ENCODE measurements around the gene MRPS34.

MRPS34 gene

GRCh38 chr16:1745181-1745899, 27.6 kb downstream of the MRPS34 start:
- Histone ChIP-seq H3K36me3 (ENCODE audit: control insufficient read depth, insufficient read depth, low read length) (peaks cover 28% of the 10 kb centered on the region), H3K4me3 (replicated peaks; ENCODE audit: low read depth, low read length) (no peak overlapping the region), H3K27me3 (replicated peaks; ENCODE audit: control insufficient read depth, insufficient read depth, low read length) (no peaks in the 10 kb centered on the region)
- no peak for TF ChIP-seq CTCF (IDR thresholded peaks at IDR 0.05; ENCODE audit: insufficient read depth, low read length, poor library complexity, severe bottlenecking)
- no peak for DNase-seq (ENCODE audit: extremely low read depth, insufficient read length)

- no peak for TF ChIP-seq CTCF (IDR thresholded peaks at IDR 0.05; ENCODE audit: insufficient read depth, low read length, poor library complexity, severe bottlenecking)
- H3K36me3 ChIP-seq (ENCODE audit: control insufficient read depth, insufficient read depth, low read length): peaks cover 28% of the 10 kb centered on the region
- no peak for DNase-seq (ENCODE audit: extremely low read depth, insufficient read length)
- H3K27me3 ChIP-seq (replicated peaks; ENCODE audit: control insufficient read depth, insufficient read depth, low read length): no peaks in the 10 kb centered on the region
- no peak overlapping the region for H3K4me3 ChIP-seq (replicated peaks; ENCODE audit: low read depth, low read length)
These were observed 28.5 kb downstream of the MRPS34 start for GRCh38 chr16:1744338-1744840.

GRCh38 chr16:1743376-1744337, 29.3 kb downstream of the MRPS34 start:
- Histone ChIP-seq H3K36me3 (ENCODE audit: control insufficient read depth, insufficient read depth, low read length) (peaks cover 23% of the 10 kb centered on the region), H3K4me3 (replicated peaks; ENCODE audit: low read depth, low read length) (no peak overlapping the region), H3K27me3 (replicated peaks; ENCODE audit: control insufficient read depth, insufficient read depth, low read length) (no peaks in the 10 kb centered on the region)
- no peak for TF ChIP-seq CTCF (IDR thresholded peaks at IDR 0.05; ENCODE audit: insufficient read depth, low read length, poor library complexity, severe bottlenecking)
- no peak for DNase-seq (ENCODE audit: extremely low read depth, insufficient read length)

- no peak for DNase-seq (ENCODE audit: extremely low read depth, insufficient read length)
- Histone ChIP-seq H3K36me3 (ENCODE audit: control insufficient read depth, insufficient read depth, low read length) (peaks cover 14% of the 10 kb centered on the region), H3K4me3 (replicated peaks; ENCODE audit: low read depth, low read length) (no peak overlapping the region), H3K27me3 (replicated peaks; ENCODE audit: control insufficient read depth, insufficient read depth, low read length) (no peaks in the 10 kb centered on the region)
- no peak for TF ChIP-seq CTCF (IDR thresholded peaks at IDR 0.05; ENCODE audit: insufficient read depth, low read length, poor library complexity, severe bottlenecking)
These were observed 31.3 kb downstream of the MRPS34 start for GRCh38 chr16:1741553-1742165.

GRCh38 chr16:1740781-1741490, 32.0 kb downstream of the MRPS34 start:
- TF ChIP-seq CTCF (IDR thresholded peaks at IDR 0.05; ENCODE audit: insufficient read depth, low read length, poor library complexity, severe bottlenecking): no peak
- Histone ChIP-seq H3K4me3 (replicated peaks; ENCODE audit: low read depth, low read length) (no peak overlapping the region), H3K27me3 (replicated peaks; ENCODE audit: control insufficient read depth, insufficient read depth, low read length) (no peaks in the 10 kb centered on the region), H3K36me3 (ENCODE audit: control insufficient read depth, insufficient read depth, low read length) (peaks cover 14% of the 10 kb centered on the region)
- DNase-seq (ENCODE audit: extremely low read depth, insufficient read length): no peak

All from GM06990 (cell line).